SK-N-SH (cell line): ENCODE data around the gene WBP2NL. TPM values are rescaled to one million over a fixed set of nuclear protein-coding genes. Genes with fewer than 3 reads are reported as not detected.
"Not testable (repeated sequence)": the region's sequence is repeated elsewhere in the genome, so short reads cannot be mapped to it uniquely, and the experiment has no call there.

ENCODE experiments used
- CTCF ChIA-PET: fragments of 300-600, 350-600 bp; formaldehyde crosslinking; extraction: SDS; loops from one replicate; lab custom pipeline; 2021; lab: Yijun Ruan, JAX
- POLR2A ChIA-PET: fragments of 350-600 bp; sonication (Branson Sonifier 250); formaldehyde crosslinking; extraction: SDS; loops from one replicate; lab custom pipeline; 2020; ENCODE audit warnings: antibody characterized with exemption, inconsistent platforms; lab: Yijun Ruan, JAX
- DNase-seq: peaks from one replicate; pipeline ENCODE4 v3.0.0; 2012
- H2AFZ ChIP-seq: fragments of 200-600 bp; sonication (generic); 2 replicates; pipeline ENCODE4 v1.8.1; 2016; ENCODE audit warnings: antibody characterized with exemption, mild to moderate bottlenecking, low read depth
- H3F3A ChIP-seq: fragments of 200-600 bp; sonication (generic); replicated peaks from 2 replicates; pipeline ENCODE3; 2016; ENCODE audit warnings: antibody characterized with exemption, mild to moderate bottlenecking; ENCODE audit not compliant: insufficient read depth
- H3K27ac ChIP-seq, 2 experiments: fragments of 200-500 bp in 1 of 2; fragments of 200-600 bp in 1 of 2; sonication (Bioruptor generic) in 1 of 2; sonication (generic), shearing (Covaris generic) in 1 of 2; 2 replicates each; pipeline versions ENCODE4 v1.5.1 to v1.6.1; 2014 to 2016; ENCODE audit warnings: low read depth in 2 of 2, inconsistent platforms in 1 of 2, low read length in 1 of 2, mild to moderate bottlenecking in 1 of 2, mixed read lengths in 1 of 2
- H3K27me3 ChIP-seq: fragments of 200-600 bp; sonication (generic), shearing (Covaris generic); 2 replicates; pipeline ENCODE4 v1.6.1; 2016; ENCODE audit warnings: mixed run types; ENCODE audit not compliant: insufficient read depth
- H3K36me3 ChIP-seq, 2 experiments: fragments of 200-500 bp in 1 of 2; fragments of 200-600 bp in 1 of 2; sonication (Bioruptor generic) in 1 of 2; sonication (generic) in 1 of 2; replicated peaks in 1 of 2; 2 replicates each; pipeline versions ENCODE3 to v1.5.1; 2014 to 2016; ENCODE audit warnings: low read length in 1 of 2, mild to moderate bottlenecking in 1 of 2; ENCODE audit not compliant: insufficient read depth in 2 of 2, control insufficient read depth in 1 of 2
- H3K4me1 ChIP-seq, 2 experiments: fragments of 200-500 bp in 1 of 2; fragments of 200-600 bp in 1 of 2; sonication (Bioruptor generic) in 1 of 2; sonication (generic), shearing (Covaris generic) in 1 of 2; 2 replicates each; pipeline versions ENCODE4 v1.5.1 to v1.6.1; 2014 to 2016; ENCODE audit warnings: low read depth in 1 of 2, low read length in 1 of 2, mixed run types in 1 of 2; ENCODE audit not compliant: insufficient read depth in 2 of 2, control insufficient read depth in 1 of 2
- H3K4me2 ChIP-seq: fragments of 200-600 bp; sonication (generic), shearing (Covaris generic); 2 replicates; pipeline ENCODE4 v1.6.1; 2017; ENCODE audit warnings: mixed run types
- H3K4me3 ChIP-seq, 2 experiments: fragments of 200-500 bp in 1 of 2; fragments of 200-600 bp in 1 of 2; sonication (Bioruptor generic) in 1 of 2; sonication (generic), shearing (Covaris generic) in 1 of 2; 2 replicates each; pipeline versions ENCODE4 v1.5.1 to v1.8.1; 2014 to 2016; ENCODE audit warnings: low read depth in 2 of 2, inconsistent platforms in 1 of 2, low read length in 1 of 2, mild to moderate bottlenecking in 1 of 2, mixed read lengths in 1 of 2, moderate library complexity in 1 of 2
- H3K79me2 ChIP-seq: fragments of 200-600 bp; sonication (generic); 2 replicates; pipeline ENCODE4 v1.8.1; 2017; ENCODE audit warnings: mild to moderate bottlenecking; ENCODE audit not compliant: insufficient read depth
- H3K9ac ChIP-seq: fragments of 200-600 bp; sonication (generic); 2 replicates; pipeline ENCODE4 v1.6.1; 2017; ENCODE audit warnings: mixed run types
- H3K9me2 ChIP-seq: fragments of 200-600 bp; sonication (generic); 2 replicates; pipeline ENCODE4 v1.6.1; 2017; ENCODE audit warnings: mixed run types
- H3K9me3 ChIP-seq: fragments of 200-600 bp; sonication (generic); 2 replicates; pipeline ENCODE4 v1.6.1; 2017; ENCODE audit warnings: mixed run types, mild to moderate bottlenecking, moderate library complexity
- H4K20me1 ChIP-seq: fragments of 200-600 bp; sonication (generic); 2 replicates; pipeline ENCODE4 v1.6.1; 2017; ENCODE audit warnings: mild to moderate bottlenecking, mixed run types; ENCODE audit not compliant: insufficient read depth
- CHD2 ChIP-seq: fragments of 150-350 bp; IDR thresholded peaks from 2 replicates; pipeline ENCODE4 v1.6.1; 2018; ENCODE audit warnings: low read length; ENCODE audit not compliant: partially characterized antibody
- EP300 ChIP-seq, 2 experiments: IDR thresholded peaks; 2 replicates each; pipeline versions ENCODE4 v1.4.0 to v1.6.1; 2012; ENCODE audit warnings: borderline replicate concordance in 1 of 2, low read depth in 1 of 2, low read length in 1 of 2
- FOXJ3 ChIP-seq: sonication (generic); formaldehyde crosslinking; IDR thresholded peaks from 2 replicates; pipeline ENCODE4 v1.5.1; 2020; ENCODE audit warnings: mild to moderate bottlenecking, missing genetic modification reagents
- MAX ChIP-seq: IDR thresholded peaks from 2 replicates; pipeline ENCODE4 v1.4.0; 2012; ENCODE audit warnings: low read depth
- MEF2A ChIP-seq: IDR thresholded peaks from 2 replicates; pipeline ENCODE4 v1.4.0; 2012; ENCODE audit warnings: low read depth, borderline replicate concordance
- MXI1 ChIP-seq: IDR thresholded peaks from 2 replicates; pipeline ENCODE4 v1.6.1; 2012; ENCODE audit warnings: mild to moderate bottlenecking, low read depth, low read length, improper control_type of control experiment
- POLR2AphosphoS5 ChIP-seq: IDR thresholded peaks from 2 replicates; pipeline ENCODE4 v1.6.1; 2012; ENCODE audit warnings: low read depth, low read length
- RCOR1 ChIP-seq: fragments of 150-350 bp; IDR thresholded peaks from 2 replicates; pipeline ENCODE4 v1.6.1; 2017; ENCODE audit warnings: antibody characterized with exemption, low read length
- TAF1 ChIP-seq: IDR thresholded peaks from 2 replicates; pipeline ENCODE4 v1.6.1; 2012; ENCODE audit warnings: low read depth, mild to moderate bottlenecking, low read length, moderate library complexity, borderline replicate concordance
- WGBS: methylation state at CpG from one replicate; pipeline ENCODE4 v1.1.6; 2017; ENCODE audit warnings: low lambda C conversion rate; 5-methylcytosine and 5-hydroxymethylcytosine counted together
- polyA plus RNA-seq, 3 experiments: library from polyadenylated mRNA; depleted of rRNA; stranded (reverse); fragments of >200 nt; gene quantifications; 2 replicates each; pipeline ENCODE4 v1.2.3, GENCODE V29; 2012

Gene WBP2NL
- polyA plus RNA-seq, 1 of the 3 experiments (the other 2 are of a cell fraction): 0.07 TPM

- no peaks in the 10 kb centered on the region for H3F3A ChIP-seq
- CTCF ChIA-PET: interaction anchor here (0.8 kb wide), 1 partner anchor 20 kb away, joined by 3 read pairs; the partner anchor contains the start of gene NDUFA6
- POLR2A ChIA-PET: no interaction called here
Measured at GRCh38 chr22:42069801-42070516, 71.4 kb downstream of the WBP2NL start.

GRCh38 chr22:42070517-42071422 lies 72.2 kb downstream of the WBP2NL start, which contains the start of gene NAGA:
Gene NAGA, minus strand, starts transcription at chr22:42070812. Its CDS starts 515 bp downstream, at chr22:42070297.
- Histone ChIP-seq H3K36me3 (no peaks in the 10 kb centered on the region), H3K9me2 (no peaks in the 10 kb centered on the region), H3K27me3 (no peaks in the 10 kb centered on the region), H3K4me1 (peaks cover 8% of the 10 kb centered on the region in 2 experiments; a peak in 2 of 4 replicates), H3K4me2 (peak within 1 kb of the TSS; percentile 82), H4K20me1 (no peaks in the 10 kb centered on the region), H3F3A (no peaks in the 10 kb centered on the region), H3K9ac (peak within 1 kb of the TSS; percentile 60), H3K27ac (peak within 1 kb of the TSS; percentile 55 to 78), H3K79me2 (no peaks in the 10 kb centered on the region), H3K9me3 (no peaks in the 10 kb centered on the region), H3K4me3 (peak within 1 kb of the TSS; percentile 53 to 60), H2AFZ (peak within 1 kb of the TSS; percentile 70)
- CTCF ChIA-PET: interaction anchor here (1.0 kb wide), 1 partner anchor 98 kb away, joined by 4 read pairs; no protein-coding TSS in a partner anchor
- 0% methylated on average over 3 of the region's 56 CpGs for WGBS
- TF ChIP-seq POLR2AphosphoS5 (0 out of 2 replicates have a peak, but pooled peaks have one; percentile 43), MAX (peak; percentile 61), TAF1 (no peak), MXI1 (no peak; the same call in 1 of the 2 replicates), FOXJ3 (CRISPR knock-in tag) (no peak), MEF2A (no peak), CHD2 (no peak), RCOR1 (no peak)
- POLR2A ChIA-PET: no interaction called here
- peak; percentile 89 for DNase-seq

More at GRCh38 chr22:42069801-42070516, 71.4 kb downstream of the WBP2NL start:
- TF ChIP-seq RCOR1 (no peak), MXI1 (no peak), EP300 (IDR thresholded peaks at IDR 0.05; ENCODE audit: borderline replicate concordance in 1 of 2, low read depth in 1 of 2, low read length in 1 of 2) (no peak)
- TF ChIP-seq, all 33 proteins: peak for 0
- peak overlapping the region; percentile 35 to 53 for H3K27ac ChIP-seq
- DNase-seq: no peak
- H3K4me3 ChIP-seq: peak overlapping the region; percentile 53 to 60
- peak overlapping the region; percentile 60 for H3K9ac ChIP-seq
- no peaks in the 10 kb centered on the region for H3K36me3 ChIP-seq
- no peaks in the 10 kb centered on the region for H3K27me3 ChIP-seq
- WGBS: 63% methylated on average over 7 of the region's 19 CpGs
- no peaks in the 10 kb centered on the region for H3K9me3 ChIP-seq
- H3K4me2 ChIP-seq: peak overlapping the region; percentile 82
- H3K79me2 ChIP-seq: no peaks in the 10 kb centered on the region
- no peaks in the 10 kb centered on the region for H4K20me1 ChIP-seq
- H3K9me2 ChIP-seq: no peaks in the 10 kb centered on the region
- peaks cover 8% of the 10 kb centered on the region in 2 experiments; a peak in 2 of 4 replicates for H3K4me1 ChIP-seq
- peak overlapping the region; percentile 70; the same call in 1 of the 2 replicates for H2AFZ ChIP-seq

GRCh38 chr22:42071508-42071907 lies 72.9 kb downstream of the WBP2NL start:
- POLR2A ChIA-PET, H3K36me3 ChIP-seq, H3K4me3 ChIP-seq, H3K4me1 ChIP-seq, H4K20me1 ChIP-seq, H3F3A ChIP-seq, H3K79me2 ChIP-seq, H3K27me3 ChIP-seq, H3K9me2 ChIP-seq, DNase-seq, H2AFZ ChIP-seq, H3K9me3 ChIP-seq: not testable (repeated sequence)
- peak overlapping the region; percentile 82; the same call in 1 of the 2 replicates for H3K4me2 ChIP-seq
- CTCF ChIA-PET: interaction anchor here (1.0 kb wide), 1 partner anchor 99 kb away, joined by 4 read pairs; no protein-coding TSS in a partner anchor
- 75% methylated on average over 4 of the region's 7 CpGs for WGBS
- peak overlapping the region in 1 of 2 experiments; percentile 55; a peak in 1 of 4 replicates for H3K27ac ChIP-seq
- peak overlapping the region; percentile 60; the same call in 1 of the 2 replicates for H3K9ac ChIP-seq
